WI38 (cell line): ENCODE measurements around the gene LRRC36.

Source experiments
- H3K4me3 ChIP-seq: 2 replicates; pipeline ENCODE4 v1.5.1; 2011; ENCODE audit warnings: low read depth, mild to moderate bottlenecking, control low read depth, low read length
- TF ChIP-seq, protein P1 (sequence below): IDR thresholded peaks from 2 replicates; pipeline ENCODE4 v1.5.1; 2012; ENCODE audit warnings: low read depth, mild to moderate bottlenecking, control low read depth, low read length

The LRRC36 gene

DNA sequence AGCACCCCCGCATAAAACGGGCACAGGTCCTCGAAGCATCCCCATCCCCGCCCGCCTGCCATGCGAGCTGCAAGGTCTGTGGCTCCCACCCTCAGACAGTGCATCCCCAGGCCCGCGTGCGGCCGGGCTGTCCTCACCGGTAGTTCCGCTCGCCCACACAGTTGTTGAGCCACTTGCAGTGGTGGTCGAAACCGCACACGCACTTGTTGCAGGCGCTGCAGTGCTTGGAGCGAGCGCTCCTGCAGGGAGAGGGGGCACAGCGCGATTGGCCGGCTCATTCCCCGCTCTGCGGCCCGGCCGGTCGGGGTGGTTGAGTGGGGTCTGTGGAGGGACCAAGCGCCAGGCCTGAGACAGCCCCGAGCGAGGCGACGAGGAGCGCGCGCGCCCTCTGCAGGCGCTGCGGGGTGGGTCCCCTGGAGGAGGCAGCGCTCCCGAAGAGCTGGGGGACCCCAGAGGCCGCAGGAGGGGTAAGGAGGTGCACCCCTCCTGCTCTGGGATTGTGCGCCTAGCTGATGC, 72.7 kb downstream of the LRRC36 start:
- TF ChIP-seq, protein P1, sequence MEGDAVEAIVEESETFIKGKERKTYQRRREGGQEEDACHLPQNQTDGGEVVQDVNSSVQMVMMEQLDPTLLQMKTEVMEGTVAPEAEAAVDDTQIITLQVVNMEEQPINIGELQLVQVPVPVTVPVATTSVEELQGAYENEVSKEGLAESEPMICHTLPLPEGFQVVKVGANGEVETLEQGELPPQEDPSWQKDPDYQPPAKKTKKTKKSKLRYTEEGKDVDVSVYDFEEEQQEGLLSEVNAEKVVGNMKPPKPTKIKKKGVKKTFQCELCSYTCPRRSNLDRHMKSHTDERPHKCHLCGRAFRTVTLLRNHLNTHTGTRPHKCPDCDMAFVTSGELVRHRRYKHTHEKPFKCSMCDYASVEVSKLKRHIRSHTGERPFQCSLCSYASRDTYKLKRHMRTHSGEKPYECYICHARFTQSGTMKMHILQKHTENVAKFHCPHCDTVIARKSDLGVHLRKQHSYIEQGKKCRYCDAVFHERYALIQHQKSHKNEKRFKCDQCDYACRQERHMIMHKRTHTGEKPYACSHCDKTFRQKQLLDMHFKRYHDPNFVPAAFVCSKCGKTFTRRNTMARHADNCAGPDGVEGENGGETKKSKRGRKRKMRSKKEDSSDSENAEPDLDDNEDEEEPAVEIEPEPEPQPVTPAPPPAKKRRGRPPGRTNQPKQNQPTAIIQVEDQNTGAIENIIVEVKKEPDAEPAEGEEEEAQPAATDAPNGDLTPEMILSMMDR = peak; percentile 61
- no peak overlapping the region for H3K4me3 ChIP-seq

DNA sequence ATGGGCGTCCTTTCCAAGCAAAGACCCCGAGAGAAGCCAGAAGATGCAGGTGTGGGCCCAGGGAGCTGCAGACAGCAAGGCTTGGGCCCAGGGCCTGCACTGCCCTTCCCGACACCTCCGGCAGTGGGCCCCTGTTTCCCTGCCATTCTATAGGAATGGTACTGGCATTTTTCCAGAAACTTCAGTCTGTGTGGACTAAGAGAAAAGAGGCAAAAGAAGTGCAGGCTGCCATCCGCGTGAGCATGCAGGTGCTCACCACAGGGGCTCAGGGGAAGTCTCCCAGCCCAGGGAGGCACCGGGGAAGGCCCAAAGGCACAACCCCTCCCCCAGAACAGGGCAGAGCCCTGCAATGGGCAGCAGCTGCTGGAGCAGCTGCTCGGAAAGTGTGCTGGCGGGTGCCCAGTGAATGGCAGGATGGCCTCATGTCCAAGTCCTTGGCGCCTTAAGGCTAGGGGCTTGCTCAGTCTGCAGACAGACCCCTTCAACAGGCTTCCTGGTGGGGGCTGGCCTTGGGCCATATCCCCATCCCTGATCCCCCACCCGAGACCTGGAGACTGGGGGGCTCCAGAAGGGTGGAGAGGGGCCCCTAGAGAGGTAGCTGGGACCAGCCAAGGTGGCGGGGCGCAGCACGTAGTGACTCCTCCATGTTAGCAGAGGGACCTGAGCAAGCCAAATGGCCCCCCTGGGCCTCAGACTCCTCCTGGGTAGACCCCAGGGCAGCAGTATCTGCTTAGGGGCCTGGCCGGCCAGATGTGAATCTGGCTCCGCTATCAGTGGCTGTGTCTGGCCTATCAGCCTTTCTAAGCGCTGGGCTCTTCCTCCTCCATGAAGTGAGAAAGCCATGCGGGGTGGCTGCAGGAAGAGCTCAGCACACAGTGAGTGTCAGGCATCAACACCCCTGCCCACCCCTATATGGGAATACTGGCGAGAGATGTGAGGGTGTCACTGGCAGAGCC, 73.4 kb downstream of the LRRC36 start:
- TF ChIP-seq, protein P1 = no peak
- H3K4me3 ChIP-seq = no peak overlapping the region

DNA sequence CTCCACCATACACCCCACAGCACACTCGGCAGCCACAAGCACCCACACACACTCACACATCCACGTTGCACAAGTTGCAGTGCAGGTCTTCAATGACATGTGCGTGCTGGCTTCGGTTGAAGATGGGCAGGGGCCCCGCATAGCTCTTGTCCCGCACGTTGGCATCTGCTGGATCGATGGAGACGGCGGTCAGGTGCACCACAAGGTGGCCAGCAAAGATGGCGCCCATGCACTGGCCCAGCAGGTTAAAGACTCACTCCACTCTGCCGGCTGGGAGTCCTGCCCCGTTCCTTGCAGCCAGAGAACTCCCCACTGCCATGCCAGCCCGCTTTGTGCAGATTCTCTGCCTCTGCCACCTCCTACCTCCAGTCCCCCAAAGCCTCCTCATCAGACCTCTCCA, 74.3 kb downstream of the LRRC36 start:
- TF ChIP-seq, protein P1 = no peak
- H3K4me3 ChIP-seq = no peak overlapping the region

DNA sequence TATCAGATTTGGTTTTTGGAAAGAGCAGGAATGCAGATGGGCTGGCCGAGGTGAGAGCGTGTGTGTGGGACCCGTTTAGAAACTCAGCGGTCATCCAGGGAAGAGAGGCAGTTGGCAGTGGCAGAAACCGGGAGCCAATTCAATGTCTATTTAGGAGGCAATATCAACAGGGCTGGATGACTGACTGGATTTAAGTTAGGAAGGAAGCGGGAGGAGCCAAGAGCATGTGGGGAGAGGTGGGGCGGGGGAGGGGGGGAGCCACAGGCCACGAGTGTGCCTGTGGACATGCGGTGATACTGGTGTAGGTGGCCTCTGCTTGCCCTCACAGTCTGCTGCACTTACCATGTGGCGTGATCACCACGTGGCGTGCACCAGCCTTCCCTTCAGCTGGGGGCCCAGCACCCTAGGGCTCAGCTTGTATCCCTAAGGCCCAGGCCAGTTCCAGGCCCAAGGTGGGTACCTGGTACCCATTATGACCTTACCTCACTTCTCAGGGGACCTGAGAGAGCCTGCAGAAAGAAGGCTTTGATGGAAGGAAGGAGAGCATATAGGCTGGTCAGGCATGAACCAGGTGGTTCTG, 77.5 kb downstream of the LRRC36 start:
- no peak overlapping the region for H3K4me3 ChIP-seq
- TF ChIP-seq, protein P1 = no peak

DNA sequence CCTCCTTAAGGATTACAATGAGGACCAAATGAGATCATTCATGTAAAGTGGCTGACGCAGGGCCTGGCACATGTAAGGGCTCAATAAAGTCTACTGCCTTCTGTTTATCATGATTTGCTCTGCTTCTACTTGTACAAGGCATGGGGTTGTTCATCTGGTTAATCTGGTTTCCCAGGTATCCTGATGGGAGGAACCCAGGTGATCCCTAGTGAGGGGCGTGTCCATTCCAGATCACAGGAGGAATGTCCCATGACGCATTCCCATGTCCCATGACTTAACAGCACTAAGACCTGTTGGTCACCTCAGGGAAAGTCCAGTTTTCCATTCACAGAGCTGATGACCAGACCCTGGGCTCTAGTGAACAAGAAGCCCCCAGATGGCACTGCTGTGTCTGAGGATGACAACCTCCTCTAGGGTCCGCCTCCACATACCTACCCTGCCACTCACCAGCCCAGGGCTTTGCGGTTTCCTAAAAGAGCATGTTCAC, 78.2 kb downstream of the LRRC36 start:
- TF ChIP-seq, protein P1 = no peak
- no peak overlapping the region for H3K4me3 ChIP-seq

DNA sequence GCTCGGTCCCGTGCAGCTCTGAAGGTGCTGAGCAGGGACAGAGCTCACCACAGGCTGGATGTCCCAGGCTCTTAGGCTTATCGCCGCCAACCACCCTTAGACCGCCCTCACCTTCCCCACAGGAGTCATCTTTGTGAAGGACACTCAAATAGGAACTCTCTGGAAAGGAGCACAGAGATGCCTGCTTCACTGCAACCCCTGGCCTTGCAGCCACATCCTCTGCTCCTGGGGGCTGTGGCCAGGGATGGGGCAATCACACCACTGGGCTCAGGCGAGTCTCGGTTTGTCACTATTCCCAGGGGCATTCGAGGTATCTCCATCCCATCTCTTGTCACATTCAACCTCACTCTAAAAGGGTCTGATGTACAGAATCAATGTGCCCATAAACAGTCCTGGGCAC, 78.7 kb downstream of the LRRC36 start:
- H3K4me3 ChIP-seq = no peak overlapping the region
- TF ChIP-seq, protein P1 = no peak
